ENCODE results near the gene ARAP3. TPM values are rescaled to one million over a fixed set of nuclear protein-coding genes. Genes with fewer than 3 reads are reported as not detected.

ARAP3 gene
- total and polyA plus RNA-seq, 2 donors (not counting 3 experiments of a cell fraction or from before 2014, with no cell fraction given) = 60.6 to 136 TPM

GRCh38 chr5:141641634-141642267 lies 40.3 kb downstream of the ARAP3 start:
- Histone ChIP-seq H3K79me2 (ENCODE audit: control insufficient read depth, insufficient read depth, low read length) (no peaks in the 10 kb centered on the region), H3K27ac (ENCODE audit: insufficient read depth, low read depth, low read length) (peak overlapping the region; percentile 16), H3K36me3 (ENCODE audit: control insufficient read depth in 2 of 2, extremely low read depth in 1 of 2, insufficient read depth in 2 of 2, low read length in 2 of 2) (peaks cover 0 to 16% of the 10 kb centered on the region in 2 experiments), H2AFZ (ENCODE audit: low read depth, low read length) (no peak overlapping the region), H3K4me1 (ENCODE audit: control insufficient read depth, extremely low read depth, insufficient read depth, low read length) (peaks cover 14% of the 10 kb centered on the region), H3K27me3 (ENCODE audit: control insufficient read depth in 2 of 2, insufficient read depth in 2 of 2, low read length in 2 of 2) (no peaks in the 10 kb centered on the region), H3K9me3 (replicated peaks; ENCODE audit: control insufficient read depth, insufficient read depth, low read length) (no peaks in the 10 kb centered on the region), H3K4me2 (ENCODE audit: insufficient read depth, low read length) (no peak overlapping the region), H4K20me1 (replicated peaks; ENCODE audit: control insufficient read depth, extremely low read depth, insufficient read depth, low read length) (no peaks in the 10 kb centered on the region), H3K9me1 (replicated peaks; ENCODE audit: control insufficient read depth, extremely low read depth, insufficient read depth, low read length) (no peaks in the 10 kb centered on the region), H3K4me3 (replicated peaks in 1 of 3; ENCODE audit: insufficient read depth in 1 of 3, low read depth in 1 of 3, low read length in 3 of 3) (no peak overlapping the region), H3K9ac (replicated peaks; ENCODE audit: extremely low read depth, insufficient read depth, low read length) (no peak overlapping the region)
- intact Hi-C loops (cut with micrococcal nuclease) = loop anchor here (1.0 kb wide), 1 partner anchor 49 kb away; no protein-coding TSS in a partner anchor
- POLR2A ChIA-PET = no interaction called here
- peak; percentile 86 for FAIRE-seq
- dilution Hi-C loops (cut with MboI; ENCODE audit: extremely low pct_ligation_motif_present, low sequenced_read_pairs) = no loop called here
- no TSS peak for BruUV-seq (replicated peaks)
- TF ChIP-seq CTCF (IDR thresholded peaks at IDR 0.05; ENCODE audit: extremely low read depth in 1 of 2, insufficient read depth in 1 of 2, low read depth in 1 of 2, low read length in 2 of 2) (peak; percentile 32 to 36), JUN (IDR thresholded peaks at IDR 0.05; ENCODE audit: borderline replicate concordance, insufficient read depth, insufficient read length, low read depth) (peak; percentile 31), POLR2AphosphoS5 (IDR thresholded peaks at IDR 0.05; ENCODE audit: insufficient read depth, low read depth, low read length) (no peak), EZH2 (IDR thresholded peaks at IDR 0.05; ENCODE audit: borderline replicate concordance, low read depth, low read length, severe bottlenecking) (no peak), POLR2A (IDR thresholded peaks at IDR 0.05; ENCODE audit: low read depth, low read length) (no peak), MAX (IDR thresholded peaks at IDR 0.05; ENCODE audit: insufficient read depth, insufficient read length) (no peak), MYC (IDR thresholded peaks at IDR 0.05; ENCODE audit: low read depth, low read length) (no peak), FOS (IDR thresholded peaks at IDR 0.05; ENCODE audit: borderline replicate concordance, insufficient read depth, low read length) (peak; percentile 75), GATA2 (IDR thresholded peaks at IDR 0.05; ENCODE audit: insufficient read depth, insufficient read length, low read depth, low read length) (no peak)
- DNase-seq (ENCODE audit: low read depth, low spot score) = peak; percentile 54
- CTCF ChIA-PET = interaction anchor here (1.4 to 14.7 kb wide), 5 partner anchors 9 to 50 kb away, joined by 3 to 163 read pairs (median 6); partner anchors contain the start of genes DIAPH1 and FCHSD1

Data from endothelial cell of umbilical vein (primary cell).